Measurements from ENCODE around the gene XXYLT1. TPM values are rescaled to one million over a fixed set of nuclear protein-coding genes. Genes with fewer than 3 reads are reported as not detected.

The XXYLT1 gene
- total RNA-seq, 1 donor from 2014 or later = 41.1 TPM

- H3K4me1 Mint-ChIP-seq = peaks cover 16% of the 10 kb centered on the region
- no peaks in the 10 kb centered on the region for H3K27me3 Mint-ChIP-seq (ENCODE audit: low read depth)
- H3K9me3 Mint-ChIP-seq = no peaks in the 10 kb centered on the region
- TF ChIP-seq CTCF (conservative IDR thresholded peaks at IDR 0.05) = no peak
- H3K4me3 Mint-ChIP-seq = no peak overlapping the region
- DNase-seq (ENCODE audit: low read depth, low spot score) = no peak
- no peaks in the 10 kb centered on the region for H3K36me3 Mint-ChIP-seq (ENCODE audit: low read depth)
- no peak overlapping the region for H3K27ac Mint-ChIP-seq (ENCODE audit: unreplicated experiment)
Measured at GRCh38 chr3:195075941-195076875, 194.8 kb downstream of the XXYLT1 start.

- no peaks in the 10 kb centered on the region for H3K36me3 Mint-ChIP-seq (ENCODE audit: low read depth)
- DNase-seq (ENCODE audit: low read depth, low spot score) = no peak
- peaks cover 16% of the 10 kb centered on the region for H3K4me1 Mint-ChIP-seq
- no peak overlapping the region for H3K4me3 Mint-ChIP-seq
- no peak for TF ChIP-seq CTCF (conservative IDR thresholded peaks at IDR 0.05)
- H3K9me3 Mint-ChIP-seq = no peaks in the 10 kb centered on the region
- H3K27me3 Mint-ChIP-seq (ENCODE audit: low read depth) = no peaks in the 10 kb centered on the region
- no peak overlapping the region for H3K27ac Mint-ChIP-seq (ENCODE audit: unreplicated experiment)
Measured at GRCh38 chr3:195075199-195075940, 195.6 kb downstream of the XXYLT1 start.

GRCh38 chr3:195073866-195074860 is 196.8 kb downstream of the XXYLT1 start:
- Mint-ChIP-seq H3K4me1 (peaks cover 6% of the 10 kb centered on the region), H3K27me3 (ENCODE audit: low read depth) (no peaks in the 10 kb centered on the region), H3K27ac (ENCODE audit: unreplicated experiment) (no peak overlapping the region), H3K4me3 (no peak overlapping the region), H3K36me3 (ENCODE audit: low read depth) (no peaks in the 10 kb centered on the region), H3K9me3 (no peaks in the 10 kb centered on the region)
- DNase-seq (ENCODE audit: low read depth, low spot score) = no peak
- no peak for TF ChIP-seq CTCF (conservative IDR thresholded peaks at IDR 0.05)

- no peak for TF ChIP-seq CTCF (conservative IDR thresholded peaks at IDR 0.05)
- peaks cover 3% of the 10 kb centered on the region for H3K36me3 Mint-ChIP-seq (ENCODE audit: low read depth)
- H3K4me3 Mint-ChIP-seq = no peak overlapping the region
- H3K4me1 Mint-ChIP-seq = no peaks in the 10 kb centered on the region
- no peaks in the 10 kb centered on the region for H3K9me3 Mint-ChIP-seq
- peak overlapping the region; percentile 62 for H3K27ac Mint-ChIP-seq (ENCODE audit: unreplicated experiment)
- no peaks in the 10 kb centered on the region for H3K27me3 Mint-ChIP-seq (ENCODE audit: low read depth)
- DNase-seq (ENCODE audit: low read depth, low spot score) = no peak
Measured at GRCh38 chr3:195072916-195073564, 197.9 kb downstream of the XXYLT1 start.
